Liver (tissue), 9 donors: ENCODE data around the gene PTRHD1. TPM values are rescaled to one million over a fixed set of nuclear protein-coding genes. Genes with fewer than 3 reads are reported as not detected.

Experiments
- DNase-seq: peaks from one replicate; pipeline ENCODE4 v3.0.0-alpha.2; 2017; ENCODE audit warnings: low spot score
- H3K27ac ChIP-seq, 2 donors: one replicate each; pipeline ENCODE4 v1.7.0; 2013; ENCODE audit warnings: inconsistent platforms in 2 of 2, low read length in 2 of 2, control low read depth in 1 of 2, low read depth in 1 of 2, mild to moderate bottlenecking in 1 of 2
- H3K27me3 ChIP-seq, 4 donors: one replicate each; pipeline versions ENCODE4 v1.6.1 to v1.7.0; 2013; ENCODE audit warnings: low read length in 3 of 4, inconsistent platforms in 1 of 4, mild to moderate bottlenecking in 1 of 4, moderate library complexity in 1 of 4; ENCODE audit not compliant: control insufficient read depth in 4 of 4, insufficient read depth in 4 of 4
- H3K36me3 ChIP-seq, 4 donors: one replicate each; pipeline versions ENCODE4 v1.6.1 to v1.7.0; 2013; ENCODE audit warnings: low read length in 3 of 4, mild to moderate bottlenecking in 3 of 4, low read depth in 1 of 4, moderate library complexity in 1 of 4; ENCODE audit not compliant: control insufficient read depth in 4 of 4, insufficient read depth in 3 of 4
- H3K4me1 ChIP-seq, 4 donors: one replicate each; pipeline versions ENCODE4 v1.6.1 to v1.7.0; 2013; ENCODE audit warnings: low read length in 3 of 4, mild to moderate bottlenecking in 3 of 4, moderate library complexity in 1 of 4; ENCODE audit not compliant: control insufficient read depth in 4 of 4, insufficient read depth in 4 of 4
- H3K4me3 ChIP-seq, 3 donors: one replicate each; pipeline versions ENCODE4 v1.6.1 to v1.7.0; 2013; ENCODE audit warnings: low read length in 3 of 3, control low read depth in 1 of 3, low read depth in 1 of 3, mild to moderate bottlenecking in 1 of 3
- H3K9ac ChIP-seq, 2 donors: one replicate each; pipeline ENCODE4 v1.7.0; 2013; ENCODE audit warnings: low read length in 2 of 2, mild to moderate bottlenecking in 2 of 2, moderate library complexity in 2 of 2, control low read depth in 1 of 2, low read depth in 1 of 2
- H3K9me3 ChIP-seq, 4 donors: one replicate each; pipeline versions ENCODE4 v1.6.1 to v1.7.0; 2013; ENCODE audit warnings: low read length in 3 of 4; ENCODE audit not compliant: control insufficient read depth in 4 of 4
- EGR1 ChIP-seq, 2 donors: IDR thresholded peaks; 2 replicates each; pipeline ENCODE4 v1.6.1; 2016 to 2018; ENCODE audit warnings: antibody characterized with exemption in 2 of 2, low read depth in 2 of 2
- FOXA1 ChIP-seq: IDR thresholded peaks from 2 replicates; pipeline ENCODE4 v1.6.1; 2016; ENCODE audit warnings: antibody characterized with exemption
- FOXA2 ChIP-seq: IDR thresholded peaks from 2 replicates; pipeline ENCODE4 v1.6.1; 2016; ENCODE audit warnings: antibody characterized with exemption
- GABPA ChIP-seq, 2 donors: IDR thresholded peaks in 1 of 2; conservative IDR thresholded peaks in 1 of 2; 2 replicates each; pipeline ENCODE4 v1.6.1; 2016; ENCODE audit warnings: antibody characterized with exemption in 2 of 2, mild to moderate bottlenecking in 1 of 2, moderate library complexity in 1 of 2
- HNF4A ChIP-seq, 2 donors: conservative IDR thresholded peaks; 2 replicates each; pipeline ENCODE4 v1.6.1; 2016; ENCODE audit warnings: antibody characterized with exemption in 2 of 2, mild to moderate bottlenecking in 2 of 2
- HNF4G ChIP-seq: IDR thresholded peaks from 2 replicates; pipeline ENCODE4 v1.6.1; 2016; ENCODE audit warnings: antibody characterized with exemption
- JUND ChIP-seq, 2 donors: IDR thresholded peaks; 2 replicates each; pipeline ENCODE4 v1.6.1; 2016; ENCODE audit warnings: antibody characterized with exemption in 2 of 2
- NR2F2 ChIP-seq: IDR thresholded peaks from 2 replicates; pipeline ENCODE4 v1.6.1; 2016; ENCODE audit warnings: antibody characterized with exemption
- RAD21 ChIP-seq, 2 donors: IDR thresholded peaks; 2 replicates each; pipeline ENCODE4 v1.6.1; 2016; ENCODE audit warnings: antibody characterized with exemption in 2 of 2, mild to moderate bottlenecking in 2 of 2
- RXRA ChIP-seq, 2 donors: IDR thresholded peaks; 2 replicates each; pipeline ENCODE4 v1.6.1; 2017 to 2018; ENCODE audit warnings: antibody characterized with exemption in 2 of 2, mild to moderate bottlenecking in 1 of 2
- SP1 ChIP-seq: IDR thresholded peaks from 2 replicates; pipeline ENCODE4 v1.6.1; 2018; ENCODE audit warnings: antibody characterized with exemption, mild to moderate bottlenecking
- TAF1 ChIP-seq: conservative IDR thresholded peaks from 2 replicates; pipeline ENCODE4 v1.6.1; 2016; ENCODE audit warnings: antibody characterized with exemption, mild to moderate bottlenecking
- YY1 ChIP-seq: IDR thresholded peaks from 2 replicates; pipeline ENCODE4 v1.6.1; 2016; ENCODE audit warnings: antibody characterized with exemption, mild to moderate bottlenecking
- WGBS: extraction: QIAGEN DNeasy Blood & Tissue Kit; methylation state at CpG from one replicate; pipeline ENCODE4 v1.1.7; 2013; 5-methylcytosine and 5-hydroxymethylcytosine counted together
- polyA plus RNA-seq, 2 donors: library from polyadenylated mRNA; stranded (reverse) in 1 of 2; unstranded in 1 of 2; fragments of 200-250 nt in 1 of 2; fragments of >200 nt in 1 of 2; fragmentation: Nextera tagmentation in 1 of 2; extraction: Ambion mirVana in 1 of 2; gene quantifications; one replicate each; pipeline versions ENCODE4 v1.2.1 to v1.2.3, GENCODE V29; 2013 to 2015
- total RNA-seq, 2 donors: library from RNA; depleted of rRNA; stranded (reverse); fragments of >200 nt; gene quantifications; one replicate each; pipeline ENCODE4 v1.2.3, GENCODE V29; 2014
- TF ChIP-seq, protein P1 (sequence below): IDR thresholded peaks from 2 replicates; pipeline ENCODE4 v1.6.1; 2016; ENCODE audit warnings: antibody characterized with exemption
- TF ChIP-seq, protein P2 (sequence below): IDR thresholded peaks from 2 replicates; pipeline ENCODE4 v1.6.1; 2016; ENCODE audit warnings: antibody characterized with exemption
- TF ChIP-seq, protein P3 (sequence below): fragments of 150-350 bp; IDR thresholded peaks from 2 replicates; pipeline ENCODE4 v1.5.1; 2017; ENCODE audit warnings: improper control_type of control experiment, low read depth, low read length; ENCODE audit not compliant: missing input control
- TF ChIP-seq, protein P4 (sequence below): IDR thresholded peaks from 2 replicates; pipeline ENCODE4 v1.6.1; 2016; ENCODE audit warnings: antibody characterized with exemption, mild to moderate bottlenecking
- TF ChIP-seq, protein P5 (sequence below): IDR thresholded peaks from 2 replicates; pipeline ENCODE4 v1.6.1; 2016; ENCODE audit warnings: antibody characterized with exemption
- donor health status: healthy.
- donor health status: healthy.
- donor health status: healthy.
- donor health status: healthy.
- donor health status: healthy.

The PTRHD1 gene
- total and polyA plus RNA-seq, 4 donors: 9.9 to 50.9 (median 20.7) TPM

DNA sequence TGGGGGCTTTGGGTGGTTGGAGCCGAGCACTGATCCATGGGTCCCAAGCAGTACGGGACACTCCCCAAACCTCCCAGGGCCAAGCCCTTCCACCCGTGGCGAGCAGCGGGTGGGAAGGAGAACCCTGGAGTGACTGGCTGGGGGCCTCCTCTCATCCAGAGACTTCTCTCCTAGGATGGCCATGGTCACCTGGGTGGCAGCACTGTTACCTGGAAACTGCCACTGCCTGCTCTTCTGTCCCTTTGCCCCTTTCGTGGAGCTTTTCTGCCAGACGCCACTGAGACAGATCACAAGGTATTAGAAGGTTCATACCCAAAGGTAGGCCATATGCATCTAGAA lies 27.0 kb upstream of the PTRHD1 start:
- Histone ChIP-seq H3K27me3 (no peaks in the 10 kb centered on the region), H3K4me3 (no peak overlapping the region), H3K9ac (no peak overlapping the region), H3K27ac (no peak overlapping the region), H3K4me1 (no peaks in the 10 kb centered on the region), H3K36me3 (peaks cover 0 to 14% (median 2%) of the 10 kb centered on the region in 4 donors), H3K9me3 (no peaks in the 10 kb centered on the region)
- WGBS: 97% methylated on average over 7 of the region's 7 CpGs
- TF ChIP-seq TAF1: no peak
- TF ChIP-seq NR2F2: no peak
- no peak for TF ChIP-seq HNF4A (conservative IDR thresholded peaks at IDR 0.05)
- TF ChIP-seq, protein P1, sequence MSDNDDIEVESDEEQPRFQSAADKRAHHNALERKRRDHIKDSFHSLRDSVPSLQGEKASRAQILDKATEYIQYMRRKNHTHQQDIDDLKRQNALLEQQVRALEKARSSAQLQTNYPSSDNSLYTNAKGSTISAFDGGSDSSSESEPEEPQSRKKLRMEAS: no peak
- no peak for TF ChIP-seq FOXA1
- TF ChIP-seq, protein P2, sequence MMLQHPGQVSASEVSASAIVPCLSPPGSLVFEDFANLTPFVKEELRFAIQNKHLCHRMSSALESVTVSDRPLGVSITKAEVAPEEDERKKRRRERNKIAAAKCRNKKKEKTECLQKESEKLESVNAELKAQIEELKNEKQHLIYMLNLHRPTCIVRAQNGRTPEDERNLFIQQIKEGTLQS: no peak
- TF ChIP-seq HNF4G: no peak
- no peak for TF ChIP-seq FOXA2
- TF ChIP-seq SP1: no peak
- no peak for TF ChIP-seq EGR1 (IDR thresholded peaks at IDR 0.05; ENCODE audit: low read depth in 2 of 2)
- no peak for TF ChIP-seq RXRA (IDR thresholded peaks at IDR 0.05)
- no peak for TF ChIP-seq GABPA (IDR thresholded peaks at IDR 0.05 in 1 of 2, conservative IDR thresholded peaks at IDR 0.05 in 1 of 2)
- no peak for TF ChIP-seq RAD21 (IDR thresholded peaks at IDR 0.05)
- no peak for TF ChIP-seq JUND (IDR thresholded peaks at IDR 0.05)
- TF ChIP-seq, protein P3, sequence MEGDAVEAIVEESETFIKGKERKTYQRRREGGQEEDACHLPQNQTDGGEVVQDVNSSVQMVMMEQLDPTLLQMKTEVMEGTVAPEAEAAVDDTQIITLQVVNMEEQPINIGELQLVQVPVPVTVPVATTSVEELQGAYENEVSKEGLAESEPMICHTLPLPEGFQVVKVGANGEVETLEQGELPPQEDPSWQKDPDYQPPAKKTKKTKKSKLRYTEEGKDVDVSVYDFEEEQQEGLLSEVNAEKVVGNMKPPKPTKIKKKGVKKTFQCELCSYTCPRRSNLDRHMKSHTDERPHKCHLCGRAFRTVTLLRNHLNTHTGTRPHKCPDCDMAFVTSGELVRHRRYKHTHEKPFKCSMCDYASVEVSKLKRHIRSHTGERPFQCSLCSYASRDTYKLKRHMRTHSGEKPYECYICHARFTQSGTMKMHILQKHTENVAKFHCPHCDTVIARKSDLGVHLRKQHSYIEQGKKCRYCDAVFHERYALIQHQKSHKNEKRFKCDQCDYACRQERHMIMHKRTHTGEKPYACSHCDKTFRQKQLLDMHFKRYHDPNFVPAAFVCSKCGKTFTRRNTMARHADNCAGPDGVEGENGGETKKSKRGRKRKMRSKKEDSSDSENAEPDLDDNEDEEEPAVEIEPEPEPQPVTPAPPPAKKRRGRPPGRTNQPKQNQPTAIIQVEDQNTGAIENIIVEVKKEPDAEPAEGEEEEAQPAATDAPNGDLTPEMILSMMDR: no peak
- TF ChIP-seq, protein P4, sequence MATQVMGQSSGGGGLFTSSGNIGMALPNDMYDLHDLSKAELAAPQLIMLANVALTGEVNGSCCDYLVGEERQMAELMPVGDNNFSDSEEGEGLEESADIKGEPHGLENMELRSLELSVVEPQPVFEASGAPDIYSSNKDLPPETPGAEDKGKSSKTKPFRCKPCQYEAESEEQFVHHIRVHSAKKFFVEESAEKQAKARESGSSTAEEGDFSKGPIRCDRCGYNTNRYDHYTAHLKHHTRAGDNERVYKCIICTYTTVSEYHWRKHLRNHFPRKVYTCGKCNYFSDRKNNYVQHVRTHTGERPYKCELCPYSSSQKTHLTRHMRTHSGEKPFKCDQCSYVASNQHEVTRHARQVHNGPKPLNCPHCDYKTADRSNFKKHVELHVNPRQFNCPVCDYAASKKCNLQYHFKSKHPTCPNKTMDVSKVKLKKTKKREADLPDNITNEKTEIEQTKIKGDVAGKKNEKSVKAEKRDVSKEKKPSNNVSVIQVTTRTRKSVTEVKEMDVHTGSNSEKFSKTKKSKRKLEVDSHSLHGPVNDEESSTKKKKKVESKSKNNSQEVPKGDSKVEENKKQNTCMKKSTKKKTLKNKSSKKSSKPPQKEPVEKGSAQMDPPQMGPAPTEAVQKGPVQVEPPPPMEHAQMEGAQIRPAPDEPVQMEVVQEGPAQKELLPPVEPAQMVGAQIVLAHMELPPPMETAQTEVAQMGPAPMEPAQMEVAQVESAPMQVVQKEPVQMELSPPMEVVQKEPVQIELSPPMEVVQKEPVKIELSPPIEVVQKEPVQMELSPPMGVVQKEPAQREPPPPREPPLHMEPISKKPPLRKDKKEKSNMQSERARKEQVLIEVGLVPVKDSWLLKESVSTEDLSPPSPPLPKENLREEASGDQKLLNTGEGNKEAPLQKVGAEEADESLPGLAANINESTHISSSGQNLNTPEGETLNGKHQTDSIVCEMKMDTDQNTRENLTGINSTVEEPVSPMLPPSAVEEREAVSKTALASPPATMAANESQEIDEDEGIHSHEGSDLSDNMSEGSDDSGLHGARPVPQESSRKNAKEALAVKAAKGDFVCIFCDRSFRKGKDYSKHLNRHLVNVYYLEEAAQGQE: no peak
- TF ChIP-seq YY1: no peak
- TF ChIP-seq, protein P5, sequence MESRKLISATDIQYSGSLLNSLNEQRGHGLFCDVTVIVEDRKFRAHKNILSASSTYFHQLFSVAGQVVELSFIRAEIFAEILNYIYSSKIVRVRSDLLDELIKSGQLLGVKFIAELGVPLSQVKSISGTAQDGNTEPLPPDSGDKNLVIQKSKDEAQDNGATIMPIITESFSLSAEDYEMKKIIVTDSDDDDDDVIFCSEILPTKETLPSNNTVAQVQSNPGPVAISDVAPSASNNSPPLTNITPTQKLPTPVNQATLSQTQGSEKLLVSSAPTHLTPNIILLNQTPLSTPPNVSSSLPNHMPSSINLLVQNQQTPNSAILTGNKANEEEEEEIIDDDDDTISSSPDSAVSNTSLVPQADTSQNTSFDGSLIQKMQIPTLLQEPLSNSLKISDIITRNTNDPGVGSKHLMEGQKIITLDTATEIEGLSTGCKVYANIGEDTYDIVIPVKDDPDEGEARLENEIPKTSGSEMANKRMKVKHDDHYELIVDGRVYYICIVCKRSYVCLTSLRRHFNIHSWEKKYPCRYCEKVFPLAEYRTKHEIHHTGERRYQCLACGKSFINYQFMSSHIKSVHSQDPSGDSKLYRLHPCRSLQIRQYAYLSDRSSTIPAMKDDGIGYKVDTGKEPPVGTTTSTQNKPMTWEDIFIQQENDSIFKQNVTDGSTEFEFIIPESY: no peak
- no peak for DNase-seq
